Measurements from ENCODE around the gene MCU.

- TF ChIP-seq CTCF (IDR thresholded peaks at IDR 0.05) (no peak), POLR2A (IDR thresholded peaks at IDR 0.05) (no peak), POLR2AphosphoS5 (IDR thresholded peaks at IDR 0.05) (no peak)
Observed at GRCh38 chr10:72855790-72856189, 163.8 kb downstream of the MCU start.

All from gastroesophageal sphincter (tissue), 3 donors.